NB4 (cell line): ENCODE measurements around the gene OST4.
"Not testable (repeated sequence)": the region's sequence is repeated elsewhere in the genome, so short reads cannot be mapped to it uniquely, and the experiment has no call there.

ENCODE experiments used
- DNase-seq: peaks from one replicate; pipeline ENCODE4 v3.0.0; 2010; ENCODE audit warnings: low read depth
- H3K4me3 ChIP-seq: one replicate; pipeline ENCODE4 v1.5.1; 2011; ENCODE audit warnings: mild to moderate bottlenecking, low read depth, low read length, moderate library complexity
- MYC ChIP-seq: IDR thresholded peaks from 2 replicates; pipeline ENCODE4 v1.6.1; 2011; ENCODE audit warnings: low read depth, low read length
- POLR2A ChIP-seq: IDR thresholded peaks from 2 replicates; pipeline ENCODE4 v1.6.1; 2011; ENCODE audit warnings: mild to moderate bottlenecking; ENCODE audit not compliant: insufficient read length; ENCODE audit errors: extremely low read depth
- TF ChIP-seq, protein P1 (sequence below): IDR thresholded peaks from one replicate; pipeline ENCODE4 v1.5.1; 2012; ENCODE audit warnings: low read depth, low read length
- TF ChIP-seq, protein P2 (sequence below): IDR thresholded peaks from 2 replicates; pipeline ENCODE4 v1.6.1; 2011; ENCODE audit warnings: low read depth, low read length

Gene OST4

GRCh38 chr2:27079233-27080139 lies 8.0 kb upstream of the OST4 start:
- no peak overlapping the region for H3K4me3 ChIP-seq
- no peak for DNase-seq
- TF ChIP-seq POLR2A (no peak), MYC (no peak)
- TF ChIP-seq, protein P1, sequence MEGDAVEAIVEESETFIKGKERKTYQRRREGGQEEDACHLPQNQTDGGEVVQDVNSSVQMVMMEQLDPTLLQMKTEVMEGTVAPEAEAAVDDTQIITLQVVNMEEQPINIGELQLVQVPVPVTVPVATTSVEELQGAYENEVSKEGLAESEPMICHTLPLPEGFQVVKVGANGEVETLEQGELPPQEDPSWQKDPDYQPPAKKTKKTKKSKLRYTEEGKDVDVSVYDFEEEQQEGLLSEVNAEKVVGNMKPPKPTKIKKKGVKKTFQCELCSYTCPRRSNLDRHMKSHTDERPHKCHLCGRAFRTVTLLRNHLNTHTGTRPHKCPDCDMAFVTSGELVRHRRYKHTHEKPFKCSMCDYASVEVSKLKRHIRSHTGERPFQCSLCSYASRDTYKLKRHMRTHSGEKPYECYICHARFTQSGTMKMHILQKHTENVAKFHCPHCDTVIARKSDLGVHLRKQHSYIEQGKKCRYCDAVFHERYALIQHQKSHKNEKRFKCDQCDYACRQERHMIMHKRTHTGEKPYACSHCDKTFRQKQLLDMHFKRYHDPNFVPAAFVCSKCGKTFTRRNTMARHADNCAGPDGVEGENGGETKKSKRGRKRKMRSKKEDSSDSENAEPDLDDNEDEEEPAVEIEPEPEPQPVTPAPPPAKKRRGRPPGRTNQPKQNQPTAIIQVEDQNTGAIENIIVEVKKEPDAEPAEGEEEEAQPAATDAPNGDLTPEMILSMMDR: no peak
- TF ChIP-seq, protein P2, sequence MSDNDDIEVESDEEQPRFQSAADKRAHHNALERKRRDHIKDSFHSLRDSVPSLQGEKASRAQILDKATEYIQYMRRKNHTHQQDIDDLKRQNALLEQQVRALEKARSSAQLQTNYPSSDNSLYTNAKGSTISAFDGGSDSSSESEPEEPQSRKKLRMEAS: no peak

DNA sequence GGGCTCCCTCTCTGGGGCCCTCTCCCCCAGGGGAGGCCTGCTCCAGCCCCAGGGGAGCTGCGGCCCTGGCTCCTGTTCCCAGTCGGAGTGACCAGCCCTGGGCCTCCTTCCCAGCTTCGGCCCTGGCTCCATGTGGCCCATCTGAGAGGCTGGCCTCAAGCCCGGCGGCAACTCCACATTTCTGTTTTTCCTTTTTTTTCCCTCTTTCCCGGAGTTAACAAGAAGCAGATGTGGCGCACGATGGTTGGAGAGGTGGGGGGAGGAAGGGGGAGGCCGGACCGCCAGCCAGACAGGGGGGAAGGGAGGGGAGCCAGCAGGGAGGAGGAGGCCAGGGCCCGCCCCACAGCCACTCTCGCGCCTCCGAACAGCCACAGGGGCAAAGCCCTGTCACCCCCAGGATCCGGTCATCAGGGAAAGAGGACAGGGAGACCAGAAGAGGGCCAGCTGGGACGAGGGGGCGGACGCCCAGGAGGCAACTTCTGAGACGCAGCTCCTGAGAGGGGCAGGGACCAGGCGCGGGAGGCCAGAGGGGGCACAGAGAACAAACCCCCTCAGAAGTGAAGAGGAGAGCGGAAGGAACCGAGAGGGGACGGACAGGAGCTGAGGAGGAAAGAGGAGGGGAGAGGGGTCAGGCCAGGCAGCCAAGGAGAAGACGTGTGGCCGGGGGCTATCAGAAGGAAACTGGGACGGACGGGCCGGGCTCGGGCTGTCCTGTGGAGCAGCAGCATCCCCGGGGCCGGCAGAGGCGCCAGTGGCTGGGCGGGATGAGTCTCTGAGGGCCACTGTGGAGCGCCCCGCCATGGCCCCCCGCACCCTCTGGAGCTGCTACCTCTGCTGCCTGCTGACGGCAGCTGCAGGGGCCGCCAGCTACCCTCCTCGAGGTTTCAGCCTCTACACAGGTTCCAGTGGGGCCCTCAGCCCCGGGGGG lies 7.1 kb upstream of the OST4 start, which contains the start of gene EMILIN1:
EMILIN1 (plus strand) TSS at position 349 of the 928 bp plus-strand sequence; CDS start at position 800, 451 bp downstream.
- H3K4me3 ChIP-seq: no peak within 1 kb of the TSS
- TF ChIP-seq MYC (no peak), POLR2A (no peak)
- TF ChIP-seq, protein P1: no peak
- TF ChIP-seq, protein P2: no peak
- DNase-seq: no peak

DNA sequence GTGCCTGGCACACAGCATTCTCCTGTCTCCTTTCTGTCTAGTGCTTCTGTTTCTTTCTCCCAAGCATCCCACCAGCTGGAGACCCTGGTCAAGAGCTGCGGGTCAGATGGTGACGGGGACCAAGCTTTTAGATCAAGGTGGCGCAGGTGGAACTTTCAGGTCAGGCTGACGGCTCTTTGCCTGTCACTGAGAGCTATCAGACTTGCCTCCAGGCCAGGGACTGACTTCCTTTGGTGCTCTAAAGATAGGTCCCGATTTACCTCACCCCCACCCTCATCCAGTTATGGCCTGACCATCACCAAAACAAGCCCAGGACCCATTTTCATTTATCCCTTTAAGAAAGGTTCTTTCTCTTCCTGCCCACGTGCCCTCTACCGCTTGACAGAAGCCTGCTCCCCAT lies 5.8 kb upstream of the OST4 start:
- H3K4me3 ChIP-seq: no peak overlapping the region
- no peak for DNase-seq
- TF ChIP-seq POLR2A (no peak), MYC (no peak)
- TF ChIP-seq, protein P1: no peak
- TF ChIP-seq, protein P2: no peak

GRCh38 chr2:27076323-27076722 lies 4.9 kb upstream of the OST4 start:
- TF ChIP-seq, protein P2: no peak
- TF ChIP-seq POLR2A (no peak), MYC (no peak)
- TF ChIP-seq, protein P1: no peak
- no peak overlapping the region for H3K4me3 ChIP-seq
- DNase-seq: no peak

DNA sequence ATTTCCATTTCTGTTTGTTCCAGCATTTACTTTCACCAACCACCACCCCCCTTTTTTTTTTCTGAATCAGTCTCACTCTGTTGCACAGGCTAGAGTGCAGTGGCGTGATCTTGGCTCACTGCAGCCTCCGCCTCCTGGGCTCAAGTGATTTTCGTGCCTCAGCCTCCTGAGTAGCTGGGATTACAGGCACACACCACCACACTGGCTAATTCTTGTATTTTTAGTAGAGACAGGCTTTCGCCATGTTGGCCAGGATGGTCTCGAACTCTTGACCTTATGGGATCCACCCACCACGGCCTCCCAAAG lies 4.1 kb upstream of the OST4 start:
- not testable (repeated sequence) for H3K4me3 ChIP-seq, DNase-seq
